DMS 273 (cell line): Measurements from ENCODE around the gene KCND1.
A peak's percentile ranks its signal among the peaks of the same experiment; 100 is the strongest.

Experiments
- DNase-seq: peaks from one replicate; lab custom pipeline; 2025; ENCODE audit not compliant: unreplicated experiment; lab: John Stamatoyannopoulos, UW

KCND1 gene

GRCh38 chrX:48939524-48940228, 32.0 kb downstream of the KCND1 start:
- DNase-seq: no peak

DNA sequence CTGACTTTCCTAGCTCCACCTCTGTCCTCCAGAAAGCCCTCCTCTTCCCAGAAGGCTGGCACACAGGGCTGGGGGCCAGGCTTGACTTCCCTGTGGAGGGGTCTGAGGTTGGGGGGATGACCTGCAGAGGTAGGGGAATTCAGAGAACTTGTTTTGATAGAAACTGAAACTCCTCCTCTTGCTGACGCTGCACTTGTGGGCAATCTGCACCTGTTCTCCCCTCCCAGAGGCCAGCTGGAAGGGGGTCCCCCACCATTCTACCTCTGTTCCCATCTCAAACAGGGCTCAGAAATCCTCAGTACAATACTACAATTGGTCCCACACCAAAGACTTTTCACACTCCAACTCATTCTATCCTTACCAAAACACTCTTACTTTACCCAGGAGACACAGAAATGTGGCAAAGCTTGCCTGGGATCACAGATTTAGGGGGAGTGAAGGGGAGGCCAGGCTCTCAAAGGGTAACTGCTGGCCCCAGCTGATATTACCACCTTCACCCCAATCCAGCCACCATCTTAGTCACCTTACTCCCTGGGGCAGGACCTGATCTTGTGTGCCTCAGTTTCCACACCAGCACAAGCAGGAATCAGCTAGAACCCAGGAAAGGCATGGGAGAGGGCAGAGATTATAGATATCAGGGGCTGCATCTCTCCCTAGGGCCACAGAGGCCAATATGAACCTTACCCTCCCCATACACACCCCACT, 32.8 kb downstream of the KCND1 start:
- DNase-seq: no peak

- no peak for DNase-seq
These were observed 34.4 kb downstream of the KCND1 start for GRCh38 chrX:48937054-48937907.

GRCh38 chrX:48936429-48937053, 35.1 kb downstream of the KCND1 start:
- DNase-seq: no peak

DNA sequence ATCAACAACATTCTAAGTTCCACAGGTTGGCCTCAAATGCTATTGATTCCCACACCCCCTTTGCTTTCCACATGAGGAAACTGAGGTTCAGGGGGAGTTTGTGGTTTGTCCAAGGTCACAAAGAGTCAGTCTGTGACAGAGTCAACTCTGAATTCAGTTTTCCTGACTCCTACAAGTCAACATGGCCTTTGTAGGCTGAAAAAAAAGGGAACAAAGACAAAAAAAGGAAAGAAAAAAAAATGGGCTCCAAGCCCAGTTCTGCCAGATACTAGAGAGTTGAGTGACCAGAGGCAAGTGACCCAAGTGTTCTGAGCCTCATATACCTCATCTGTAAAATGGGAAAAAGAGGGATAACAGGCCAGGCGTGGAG, 36.4 kb downstream of the KCND1 start:
- no peak for DNase-seq

DNA sequence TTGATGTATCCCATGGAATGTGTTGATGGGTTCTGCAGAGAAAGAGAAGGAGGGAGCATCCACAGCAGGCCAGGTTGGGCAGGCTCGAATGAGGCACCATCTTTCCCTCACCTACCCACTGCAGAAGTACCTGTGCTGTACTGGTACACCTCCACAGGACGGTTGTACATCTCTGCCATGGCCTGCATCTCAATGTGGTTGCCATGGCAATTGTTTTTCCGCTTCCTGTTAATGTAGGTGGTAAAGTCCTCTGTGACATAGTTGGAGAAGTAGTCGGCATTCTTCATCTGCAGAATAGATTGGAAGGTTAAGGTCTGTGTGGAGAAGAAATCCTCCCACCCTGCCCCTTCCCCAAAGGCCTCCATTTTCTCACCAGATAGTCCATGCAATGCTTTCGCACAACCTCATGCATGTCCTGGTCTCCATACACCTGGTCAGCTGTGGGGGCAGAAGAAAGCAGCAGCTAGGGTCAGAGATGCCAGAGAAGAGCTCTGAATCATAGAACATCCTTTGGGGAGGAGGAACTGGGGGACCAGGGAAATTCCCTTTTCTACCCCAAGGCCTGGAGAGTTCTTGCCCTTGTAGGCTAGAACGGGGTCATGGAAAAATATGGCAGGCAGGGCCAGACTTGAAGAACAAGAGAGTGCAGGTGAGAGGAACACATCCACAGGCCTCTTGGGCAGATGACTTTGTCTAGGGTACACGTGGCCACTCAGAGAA, 36.9 kb downstream of the KCND1 start:
- no peak for DNase-seq

GRCh38 chrX:48933757-48934156, 37.9 kb downstream of the KCND1 start:
- no peak for DNase-seq

DNA sequence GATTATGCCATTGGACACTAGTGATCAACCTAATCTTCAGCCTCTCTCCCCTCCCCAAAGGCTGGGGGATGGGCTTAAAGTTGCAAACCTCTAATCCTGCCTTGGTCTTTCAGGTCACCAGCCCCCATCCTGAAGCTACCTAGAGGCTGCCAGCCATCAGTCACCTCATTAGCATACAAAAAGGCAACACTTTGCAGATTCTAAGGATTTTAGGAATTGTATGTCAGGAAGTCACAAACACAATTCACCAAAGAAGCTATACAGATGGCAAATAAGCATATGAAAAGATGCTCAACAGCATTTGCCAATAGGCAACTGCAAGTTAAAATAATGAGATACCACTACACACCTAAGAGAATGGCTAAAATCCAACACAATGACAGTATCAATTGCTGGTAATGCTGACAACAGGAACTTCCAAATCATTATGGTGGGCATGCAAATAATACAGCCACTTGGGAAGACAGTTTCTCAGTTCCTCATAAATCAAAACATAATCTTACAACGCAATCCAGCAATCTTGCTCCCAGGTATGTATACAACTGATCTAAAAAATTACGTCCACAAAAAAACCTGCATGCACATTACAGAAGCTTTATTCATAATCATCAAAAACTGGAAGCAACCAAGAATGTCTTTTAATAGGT, 43.8 kb downstream of the KCND1 start:
- no peak for DNase-seq

GRCh38 chrX:48927123-48927522, 44.5 kb downstream of the KCND1 start:
- DNase-seq: no peak

DNA sequence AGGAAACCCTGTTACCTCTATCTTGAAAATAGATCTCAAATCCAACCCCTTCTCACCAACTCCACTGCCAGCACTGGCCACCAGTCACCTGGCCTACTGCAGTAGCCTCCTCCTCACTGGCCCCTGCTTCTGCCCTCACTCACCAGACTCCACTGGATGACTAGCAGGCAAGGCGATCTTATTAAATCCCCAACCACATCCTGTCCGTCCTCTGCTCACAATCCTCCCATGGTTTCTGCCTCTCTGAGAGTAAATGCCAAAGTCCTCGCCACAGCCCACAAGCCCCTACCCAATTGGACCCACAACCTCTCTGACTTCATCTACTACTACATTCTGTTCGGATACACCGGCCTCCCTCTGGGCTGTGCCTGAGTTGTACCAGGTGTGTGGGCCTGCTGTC, 47.4 kb downstream of the KCND1 start:
- DNase-seq: no peak

GRCh38 chrX:48923771-48924170, 47.9 kb downstream of the KCND1 start:
- DNase-seq: no peak

DNA sequence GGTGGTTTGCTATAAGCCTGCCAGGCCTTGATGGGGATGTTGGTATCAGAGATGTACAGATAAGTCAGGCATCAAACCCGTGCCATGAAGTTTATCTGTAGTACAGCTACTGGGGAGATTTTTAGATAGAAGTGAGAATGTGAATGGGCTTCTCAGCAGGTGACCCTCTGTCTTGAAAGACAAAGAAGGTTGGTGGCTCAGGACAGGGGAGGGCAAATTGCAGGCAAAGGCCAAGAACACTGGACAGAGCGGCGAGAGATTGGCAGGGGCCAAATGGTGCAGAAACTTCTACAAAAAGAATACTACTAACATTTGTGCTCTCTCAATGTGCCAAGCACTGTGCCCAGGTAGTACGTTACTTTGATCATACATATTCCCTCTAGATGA, 50.9 kb downstream of the KCND1 start:
- no peak for DNase-seq

DNA sequence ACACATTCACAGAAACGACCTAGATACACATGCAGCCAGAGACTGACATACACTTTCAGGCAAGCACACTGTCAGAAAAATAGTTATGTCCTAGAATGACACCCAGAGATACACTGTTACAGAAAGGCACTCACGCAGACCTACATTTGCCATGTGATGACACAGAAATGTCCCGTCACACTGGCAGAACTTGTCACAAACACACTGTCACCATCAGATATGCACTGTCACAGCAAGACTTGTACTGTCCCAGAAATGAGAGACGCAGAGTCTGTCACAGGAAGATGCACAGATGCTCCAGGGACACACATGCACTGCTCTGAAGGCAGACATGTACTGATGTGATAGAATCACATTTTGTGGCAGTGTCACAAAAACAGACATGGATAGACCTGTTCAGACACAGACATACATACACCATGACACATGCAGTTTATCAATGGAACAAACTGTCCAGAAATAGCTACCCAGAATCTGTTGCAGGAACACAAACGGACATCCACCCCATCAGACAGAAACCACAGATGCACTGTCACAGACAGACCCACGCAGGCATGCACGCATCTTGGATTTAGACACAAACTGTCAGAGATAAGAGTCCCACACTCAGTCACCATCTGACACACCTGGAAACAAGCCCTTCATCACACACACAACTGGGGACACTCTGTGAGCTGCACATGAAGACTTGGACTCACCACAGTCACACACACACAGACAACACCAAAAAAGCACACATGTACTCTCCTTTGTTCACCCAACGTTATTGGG, 51.5 kb downstream of the KCND1 start:
- DNase-seq: no peak

- no peak for DNase-seq
These were observed 52.2 kb downstream of the KCND1 start for GRCh38 chrX:48919360-48919841.

- peak; percentile 98 for DNase-seq
These were observed 52.9 kb downstream of the KCND1 start, which contains the start of gene PIM2 for GRCh38 chrX:48918643-48919340. Gene PIM2 (minus strand): TSS chrX:48919024. CDS start chrX:48918834, 190 bp downstream.

- no peak for DNase-seq
These were observed 53.4 kb downstream of the KCND1 start for GRCh38 chrX:48918301-48918642.

- DNase-seq: peak; percentile 94
These were observed 54.3 kb downstream of the KCND1 start for GRCh38 chrX:48917139-48918001.
